C4-2B (cell line): ENCODE data around the gene RMDN3.
A peak's percentile ranks its signal among the peaks of the same experiment; 100 is the strongest.

Experiments used
- H3K27ac ChIP-seq: fragments of 450-650 bp; 2 replicates; pipeline ENCODE4 v1.5.1; 2017
- ZFX ChIP-seq: fragments of 450-650 bp; IDR thresholded peaks from 2 replicates; pipeline ENCODE4 v1.6.1; 2017
- TF ChIP-seq, protein P1 (sequence below): fragments of 450-650 bp; conservative IDR thresholded peaks from 2 replicates; pipeline ENCODE4 v1.5.1; 2017; ENCODE audit warnings: mild to moderate bottlenecking

Gene RMDN3

GRCh38 chr15:40754883-40755811 lies at the start of gene RMDN3:
Gene RMDN3 (minus strand): TSS chr15:40755254. CDS start chr15:40754783, 471 bp downstream.
- peak within 1 kb of the TSS; percentile 84 for H3K27ac ChIP-seq
- TF ChIP-seq ZFX, result peak; percentile 48; the same call in 1 of the 2 replicates
- TF ChIP-seq, protein P1, sequence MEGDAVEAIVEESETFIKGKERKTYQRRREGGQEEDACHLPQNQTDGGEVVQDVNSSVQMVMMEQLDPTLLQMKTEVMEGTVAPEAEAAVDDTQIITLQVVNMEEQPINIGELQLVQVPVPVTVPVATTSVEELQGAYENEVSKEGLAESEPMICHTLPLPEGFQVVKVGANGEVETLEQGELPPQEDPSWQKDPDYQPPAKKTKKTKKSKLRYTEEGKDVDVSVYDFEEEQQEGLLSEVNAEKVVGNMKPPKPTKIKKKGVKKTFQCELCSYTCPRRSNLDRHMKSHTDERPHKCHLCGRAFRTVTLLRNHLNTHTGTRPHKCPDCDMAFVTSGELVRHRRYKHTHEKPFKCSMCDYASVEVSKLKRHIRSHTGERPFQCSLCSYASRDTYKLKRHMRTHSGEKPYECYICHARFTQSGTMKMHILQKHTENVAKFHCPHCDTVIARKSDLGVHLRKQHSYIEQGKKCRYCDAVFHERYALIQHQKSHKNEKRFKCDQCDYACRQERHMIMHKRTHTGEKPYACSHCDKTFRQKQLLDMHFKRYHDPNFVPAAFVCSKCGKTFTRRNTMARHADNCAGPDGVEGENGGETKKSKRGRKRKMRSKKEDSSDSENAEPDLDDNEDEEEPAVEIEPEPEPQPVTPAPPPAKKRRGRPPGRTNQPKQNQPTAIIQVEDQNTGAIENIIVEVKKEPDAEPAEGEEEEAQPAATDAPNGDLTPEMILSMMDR, result no peak

DNA sequence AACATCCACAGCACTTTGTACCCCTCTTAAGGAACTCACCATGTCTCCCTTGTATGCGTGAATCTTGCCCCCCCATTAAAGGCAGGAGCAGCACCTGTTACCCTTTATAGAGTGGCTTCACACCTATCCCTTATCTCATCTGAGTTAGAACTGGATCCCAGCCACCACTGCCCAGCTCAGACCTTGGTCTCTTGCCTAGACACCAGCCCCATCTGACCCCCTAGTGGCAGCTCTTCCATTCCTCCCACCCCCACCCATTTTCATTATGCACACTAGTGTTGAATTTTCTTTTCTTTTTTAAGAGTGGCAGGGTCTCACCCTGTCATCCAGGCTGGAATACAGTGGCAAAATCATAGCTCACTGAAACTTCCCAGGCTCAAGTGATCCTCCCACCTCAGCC lies 48.6 kb upstream of the RMDN3 start:
- TF ChIP-seq, protein P1, result no peak; the same call in 1 of the 2 replicates
- no peak for TF ChIP-seq ZFX
- peak overlapping the region; percentile 82 for H3K27ac ChIP-seq

GRCh38 chr15:40803076-40803475 lies 48.0 kb upstream of the RMDN3 start:
- peak overlapping the region; percentile 82 for H3K27ac ChIP-seq

GRCh38 chr15:40799523-40799922 lies 44.5 kb upstream of the RMDN3 start:
- no peak for TF ChIP-seq ZFX
- TF ChIP-seq, protein P1, result no peak
- H3K27ac ChIP-seq, result no peak overlapping the region

More at GRCh38 chr15:40803076-40803475, 48.0 kb upstream of the RMDN3 start:
- TF ChIP-seq, protein P1, result no peak
- TF ChIP-seq ZFX, result no peak

DNA sequence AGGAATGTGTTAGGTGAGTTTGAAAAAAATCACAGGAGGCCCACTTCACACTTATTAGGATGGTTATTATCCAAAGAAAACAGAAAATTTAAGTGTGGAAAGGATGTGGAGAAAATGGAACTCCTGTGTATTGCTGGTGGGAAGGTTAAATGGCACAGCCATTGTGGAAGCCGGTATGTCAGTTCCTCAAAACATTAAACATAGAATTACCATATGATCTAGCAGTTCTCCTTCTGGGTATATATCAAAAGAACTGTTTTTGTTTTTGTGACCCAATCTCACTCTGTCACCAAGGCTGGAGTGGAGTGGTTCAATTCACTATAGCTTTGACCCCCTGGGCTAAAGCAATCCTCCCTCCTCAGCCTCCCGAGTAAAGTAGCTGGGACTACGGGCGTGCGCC lies 41.5 kb upstream of the RMDN3 start:
- TF ChIP-seq, protein P1, result no peak
- no peak for TF ChIP-seq ZFX

DNA sequence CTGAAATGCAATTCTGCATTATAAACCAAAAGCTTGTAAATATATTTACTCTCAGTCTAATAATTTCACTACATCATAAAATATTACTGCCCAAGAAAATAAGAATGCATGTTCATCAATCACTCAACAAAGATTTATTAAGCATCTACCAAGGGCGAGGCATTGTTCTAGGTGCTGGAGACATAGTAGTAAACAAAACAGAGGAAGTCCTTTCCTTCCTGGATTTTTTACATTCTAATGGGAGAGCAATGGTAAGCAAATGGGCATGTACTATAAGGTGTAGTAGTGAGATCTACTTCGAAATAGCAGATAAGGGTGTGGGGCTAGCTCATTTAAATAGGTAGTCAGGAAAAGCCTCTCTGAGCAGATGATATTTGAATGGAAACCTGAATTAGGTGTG lies 41.0 kb upstream of the RMDN3 start:
- no peak overlapping the region for H3K27ac ChIP-seq
- no peak for TF ChIP-seq ZFX
- TF ChIP-seq, protein P1, result no peak

More for the DNA sequence above, 41.5 kb upstream of the RMDN3 start:
- no peak overlapping the region for H3K27ac ChIP-seq

DNA sequence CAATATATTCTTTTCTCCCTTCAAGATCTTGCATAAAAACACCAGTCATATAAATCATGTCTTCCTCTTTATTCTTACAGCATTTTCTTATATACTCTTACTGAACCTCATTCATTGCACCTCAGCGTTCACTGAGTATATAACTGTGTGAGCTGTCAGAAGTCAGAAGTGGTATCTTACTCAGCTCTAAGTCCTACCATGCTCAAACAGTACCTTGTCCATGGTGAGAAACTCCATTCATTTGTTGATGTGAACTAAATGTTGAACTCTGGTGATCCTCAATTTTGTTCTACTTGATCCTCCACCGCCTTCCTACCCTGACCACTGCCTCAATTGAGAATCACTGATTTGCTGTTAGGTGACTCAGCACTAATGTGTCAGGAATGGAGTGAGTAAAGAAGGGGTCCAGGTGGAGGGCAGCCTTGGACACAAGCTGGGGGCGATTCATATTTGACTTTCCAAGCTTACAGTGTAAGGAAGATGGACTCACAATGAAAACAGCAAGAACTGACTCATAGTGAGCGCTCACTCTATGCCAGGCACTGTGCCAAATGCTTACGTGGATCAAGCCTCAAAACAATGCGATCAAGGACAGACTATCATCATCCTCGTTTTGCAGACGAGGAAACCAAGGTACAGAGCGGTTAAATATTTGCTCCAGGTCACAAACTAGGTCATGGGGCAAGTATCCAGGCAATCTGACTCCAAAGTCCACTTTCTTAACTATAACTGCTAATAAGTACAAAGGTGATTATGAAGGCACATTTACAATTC lies 38.3 kb upstream of the RMDN3 start:
- TF ChIP-seq, protein P1, result no peak
- no peak for TF ChIP-seq ZFX
- H3K27ac ChIP-seq, result peak overlapping the region; percentile 50
